HEK293T (cell line): ENCODE measurements around the gene MUC20.

ENCODE experiments used
- CTCF ChIA-PET: fragments of 350-600 bp; formaldehyde crosslinking; extraction: SDS; loops from one replicate; lab custom pipeline; 2021; ENCODE audit warnings: antibody characterized with exemption, inconsistent platforms; lab: Yijun Ruan, JAX
- POLR2A ChIA-PET: fragments of 350-600 bp; formaldehyde crosslinking; extraction: SDS; loops from one replicate; lab custom pipeline; 2020; ENCODE audit warnings: antibody characterized with exemption, inconsistent platforms; lab: Yijun Ruan, JAX
- DNase-seq: peaks from one replicate; pipeline ENCODE4 v3.0.0; 2012; ENCODE audit warnings: mixed read lengths; ENCODE audit errors: extremely low spot score
- ARNT ChIP-seq: fragments of 450-650 bp; IDR thresholded peaks from 2 replicates; pipeline ENCODE4 v1.6.1; 2017; ENCODE audit warnings: mild to moderate bottlenecking
- BHLHE40 ChIP-seq: fragments of 450-650 bp; IDR thresholded peaks from 2 replicates; pipeline ENCODE4 v1.6.1; 2016; ENCODE audit warnings: mild to moderate bottlenecking, moderate library complexity, borderline replicate concordance
- CTBP1 ChIP-seq: fragments of 450-650 bp; IDR thresholded peaks from 2 replicates; pipeline ENCODE4 v1.6.1; 2016; ENCODE audit warnings: borderline replicate concordance
- ELF4 ChIP-seq: fragments of 450-650 bp; IDR thresholded peaks from 2 replicates; pipeline ENCODE4 v1.6.1; 2017; ENCODE audit warnings: antibody characterized with exemption
- FOXA1 ChIP-seq: fragments of 450-650 bp; IDR thresholded peaks from 2 replicates; pipeline ENCODE4 v1.6.1; 2016; ENCODE audit warnings: mild to moderate bottlenecking
- FOXK2 ChIP-seq: fragments of 450-650 bp; IDR thresholded peaks from 2 replicates; pipeline ENCODE4 v1.6.1; 2016; ENCODE audit warnings: mild to moderate bottlenecking
- FOXM1 ChIP-seq: fragments of 450-650 bp; IDR thresholded peaks from 2 replicates; pipeline ENCODE4 v1.6.1; 2017; ENCODE audit warnings: mild to moderate bottlenecking, borderline replicate concordance
- HDGF ChIP-seq: fragments of 450-650 bp; IDR thresholded peaks from 2 replicates; pipeline ENCODE4 v1.6.1; 2017; ENCODE audit warnings: antibody characterized with exemption, borderline replicate concordance
- L3MBTL2 ChIP-seq: fragments of 450-650 bp; conservative IDR thresholded peaks from 2 replicates; pipeline ENCODE4 v1.6.1; 2016; ENCODE audit warnings: mild to moderate bottlenecking
- LEF1 ChIP-seq: fragments of 450-650 bp; IDR thresholded peaks from 2 replicates; pipeline ENCODE4 v1.6.1; 2017; ENCODE audit warnings: mild to moderate bottlenecking, borderline replicate concordance
- NFRKB ChIP-seq: fragments of 450-650 bp; IDR thresholded peaks from 2 replicates; pipeline ENCODE4 v1.6.1; 2016; ENCODE audit warnings: mild to moderate bottlenecking, moderate library complexity
- PKNOX1 ChIP-seq: fragments of 450-650 bp; IDR thresholded peaks from 2 replicates; pipeline ENCODE4 v1.6.1; 2016
- SP1 ChIP-seq: fragments of 450-650 bp; IDR thresholded peaks from 2 replicates; pipeline ENCODE4 v1.6.1; 2017
- SUZ12 ChIP-seq: fragments of 450-650 bp; IDR thresholded peaks from 2 replicates; pipeline ENCODE4 v1.6.1; 2016; ENCODE audit warnings: mild to moderate bottlenecking
- TARDBP ChIP-seq: fragments of 450-650 bp; IDR thresholded peaks from 2 replicates; pipeline ENCODE4 v1.6.1; 2016
- ZNF384 ChIP-seq: fragments of 450-650 bp; IDR thresholded peaks from 2 replicates; pipeline ENCODE4 v1.6.1; 2016

The MUC20 gene

GRCh38 chr3:195752546-195753331 lies 32.0 kb downstream of the MUC20 start:
- ChIA-PET POLR2A (no interaction called here), CTCF (no interaction called here)
- TF ChIP-seq ELF4 (no peak), FOXA1 (no peak), L3MBTL2 (no peak), PKNOX1 (no peak)
- no peak for DNase-seq

- ChIA-PET CTCF (no interaction called here), POLR2A (no interaction called here)
- TF ChIP-seq TARDBP (no peak), LEF1 (no peak), HDGF (no peak), ELF4 (no peak), PKNOX1 (no peak), SP1 (no peak), FOXA1 (no peak), L3MBTL2 (no peak), ZNF384 (no peak), ARNT (no peak), BHLHE40 (no peak), CTBP1 (no peak), FOXK2 (no peak), NFRKB (no peak), SUZ12 (no peak), FOXM1 (no peak)
- DNase-seq, result no peak
Observed at GRCh38 chr3:195753581-195753980, 32.8 kb downstream of the MUC20 start.

GRCh38 chr3:195754141-195754540 lies 33.4 kb downstream of the MUC20 start:
- no peak for TF ChIP-seq SP1
- CTCF ChIA-PET, result no interaction called here
- DNase-seq, result no peak
- POLR2A ChIA-PET, result no interaction called here

GRCh38 chr3:195754906-195755305 lies 34.1 kb downstream of the MUC20 start:
- POLR2A ChIA-PET, result no interaction called here
- TF ChIP-seq PKNOX1, result no peak
- no peak for TF ChIP-seq ZNF384
- no peak for TF ChIP-seq HDGF
- no peak for TF ChIP-seq SP1
- no peak for TF ChIP-seq FOXA1
- TF ChIP-seq CTBP1, result no peak
- TF ChIP-seq NFRKB, result no peak
- no peak for TF ChIP-seq TARDBP
- no peak for TF ChIP-seq ARNT
- DNase-seq, result no peak
- CTCF ChIA-PET, result no interaction called here

GRCh38 chr3:195755391-195755790 lies 34.6 kb downstream of the MUC20 start:
- ChIA-PET POLR2A (no interaction called here), CTCF (no interaction called here)
- no peak for TF ChIP-seq SUZ12
- TF ChIP-seq FOXK2, result no peak
- TF ChIP-seq LEF1, result no peak
- no peak for DNase-seq

- CTCF ChIA-PET, result no interaction called here
- no peak for DNase-seq
Observed at GRCh38 chr3:195755791-195756676, 35.3 kb downstream of the MUC20 start.

GRCh38 chr3:195757438-195757770 lies 36.6 kb downstream of the MUC20 start:
- CTCF ChIA-PET, result no interaction called here
- POLR2A ChIA-PET, result no interaction called here
- no peak for DNase-seq
- TF ChIP-seq FOXA1, result no peak
- TF ChIP-seq ARNT, result no peak
- no peak for TF ChIP-seq HDGF
- no peak for TF ChIP-seq CTBP1
- no peak for TF ChIP-seq FOXM1
- no peak for TF ChIP-seq FOXK2
- TF ChIP-seq SUZ12, result no peak

More at GRCh38 chr3:195755791-195756676, 35.3 kb downstream of the MUC20 start:
- POLR2A ChIA-PET, result no interaction called here
- TF ChIP-seq NFRKB (no peak), ELF4 (no peak), FOXK2 (no peak), SUZ12 (no peak), FOXA1 (no peak), SP1 (no peak), L3MBTL2 (no peak), BHLHE40 (no peak)
